GM12873 (cell line): ENCODE data around the gene DHX8.

ENCODE experiments used
- TF ChIP-seq, protein P1 (sequence below): IDR thresholded peaks from 2 replicates; pipeline ENCODE4 v1.5.1; 2012; ENCODE audit warnings: low read depth, mild to moderate bottlenecking, moderate library complexity, low read length, control low read depth; ENCODE audit not compliant: insufficient read depth; ENCODE audit errors: missing control alignments

Gene DHX8

DNA sequence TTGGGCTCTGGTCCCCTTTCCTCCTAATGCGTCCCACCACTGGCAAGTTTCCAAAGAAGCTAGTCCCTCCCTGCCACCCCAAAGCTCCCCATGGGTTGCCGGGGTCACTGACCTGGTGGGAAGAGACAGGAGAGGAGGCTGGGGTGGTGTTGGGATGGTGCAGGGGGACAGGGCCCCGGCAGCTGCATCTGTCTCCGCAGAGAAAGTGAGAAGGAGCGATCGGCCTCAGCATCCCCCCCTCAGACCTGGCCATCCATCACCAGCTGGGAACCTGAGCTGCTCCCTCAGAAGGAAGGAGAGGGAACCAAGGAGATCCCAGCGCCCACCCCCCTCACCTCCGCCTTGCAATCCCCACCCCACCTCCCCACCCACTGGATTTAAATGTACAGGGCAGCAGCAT, 59.1 kb downstream of the DHX8 start:
- TF ChIP-seq, protein P1, sequence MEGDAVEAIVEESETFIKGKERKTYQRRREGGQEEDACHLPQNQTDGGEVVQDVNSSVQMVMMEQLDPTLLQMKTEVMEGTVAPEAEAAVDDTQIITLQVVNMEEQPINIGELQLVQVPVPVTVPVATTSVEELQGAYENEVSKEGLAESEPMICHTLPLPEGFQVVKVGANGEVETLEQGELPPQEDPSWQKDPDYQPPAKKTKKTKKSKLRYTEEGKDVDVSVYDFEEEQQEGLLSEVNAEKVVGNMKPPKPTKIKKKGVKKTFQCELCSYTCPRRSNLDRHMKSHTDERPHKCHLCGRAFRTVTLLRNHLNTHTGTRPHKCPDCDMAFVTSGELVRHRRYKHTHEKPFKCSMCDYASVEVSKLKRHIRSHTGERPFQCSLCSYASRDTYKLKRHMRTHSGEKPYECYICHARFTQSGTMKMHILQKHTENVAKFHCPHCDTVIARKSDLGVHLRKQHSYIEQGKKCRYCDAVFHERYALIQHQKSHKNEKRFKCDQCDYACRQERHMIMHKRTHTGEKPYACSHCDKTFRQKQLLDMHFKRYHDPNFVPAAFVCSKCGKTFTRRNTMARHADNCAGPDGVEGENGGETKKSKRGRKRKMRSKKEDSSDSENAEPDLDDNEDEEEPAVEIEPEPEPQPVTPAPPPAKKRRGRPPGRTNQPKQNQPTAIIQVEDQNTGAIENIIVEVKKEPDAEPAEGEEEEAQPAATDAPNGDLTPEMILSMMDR, result no peak

DNA sequence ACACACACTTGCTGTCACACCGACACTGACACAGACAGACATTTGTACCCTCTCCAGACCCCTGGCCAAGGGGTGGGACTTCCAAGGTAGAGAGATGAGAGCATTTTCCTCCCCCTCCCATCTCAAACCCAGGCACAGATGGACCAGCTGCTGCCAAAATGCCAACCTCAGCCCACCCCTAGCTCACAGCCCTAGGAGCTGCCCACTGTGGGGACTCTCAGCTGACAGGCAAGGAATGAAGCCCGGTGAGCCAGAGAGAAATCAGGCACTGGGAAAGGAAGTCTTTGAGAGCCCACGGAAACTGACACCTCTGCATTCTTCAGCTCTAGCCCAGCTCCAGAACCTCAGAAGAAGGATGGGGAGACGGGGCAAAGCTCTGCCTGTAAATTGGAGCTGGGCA, 59.5 kb downstream of the DHX8 start:
- TF ChIP-seq, protein P1, result no peak

DNA sequence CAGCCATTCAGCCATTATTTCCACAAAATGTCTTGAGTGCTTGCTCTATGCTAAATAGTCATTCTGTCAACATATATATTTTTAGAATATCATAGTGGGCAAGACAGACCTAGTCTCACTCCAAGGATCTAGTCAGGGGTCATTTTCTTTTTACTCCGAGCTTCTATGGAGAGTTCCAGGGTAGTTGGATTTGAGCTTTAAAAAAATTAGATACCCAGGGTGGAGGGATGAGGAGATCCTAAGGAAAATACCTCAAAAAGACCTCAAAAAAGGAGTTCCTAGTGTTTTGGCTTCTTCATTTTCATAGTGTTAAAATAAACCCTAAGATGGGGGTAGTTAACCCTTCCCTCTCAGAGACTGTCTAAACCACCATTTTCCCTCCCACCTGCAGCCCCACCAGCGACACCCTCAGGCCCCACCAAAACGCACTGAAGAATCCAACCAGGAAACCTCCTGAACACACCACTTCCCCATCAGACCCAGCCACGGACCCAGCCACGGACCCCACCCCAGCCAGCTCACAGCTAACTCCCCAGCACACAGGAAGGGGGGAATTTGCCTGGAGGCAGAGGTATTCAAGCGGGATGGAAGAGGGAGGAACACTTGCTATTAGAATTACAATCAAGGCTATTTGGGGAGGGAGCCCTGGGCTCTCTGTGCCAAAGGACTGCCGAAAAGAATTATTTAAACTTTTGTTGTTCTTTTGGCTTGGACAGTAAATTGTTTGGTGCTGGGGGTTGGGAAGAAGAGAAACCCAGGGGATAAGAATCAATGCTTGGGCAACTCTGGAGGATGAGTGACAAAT, 60.2 kb downstream of the DHX8 start:
- TF ChIP-seq, protein P1, result no peak

DNA sequence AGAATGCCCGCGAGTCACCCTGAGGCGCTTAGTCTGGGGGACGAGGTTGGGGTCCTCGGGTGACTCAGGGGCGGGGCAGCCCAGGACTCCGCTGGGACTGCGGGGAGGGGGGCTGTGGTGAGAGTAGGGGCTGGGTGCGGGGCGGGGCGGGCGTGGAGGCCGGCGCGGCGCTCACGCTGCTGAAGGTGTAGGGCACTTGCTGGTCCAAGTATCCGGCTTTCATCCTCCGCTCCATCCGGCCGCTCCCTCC, 61.5 kb downstream of the DHX8 start:
- TF ChIP-seq, protein P1, result no peak

DNA sequence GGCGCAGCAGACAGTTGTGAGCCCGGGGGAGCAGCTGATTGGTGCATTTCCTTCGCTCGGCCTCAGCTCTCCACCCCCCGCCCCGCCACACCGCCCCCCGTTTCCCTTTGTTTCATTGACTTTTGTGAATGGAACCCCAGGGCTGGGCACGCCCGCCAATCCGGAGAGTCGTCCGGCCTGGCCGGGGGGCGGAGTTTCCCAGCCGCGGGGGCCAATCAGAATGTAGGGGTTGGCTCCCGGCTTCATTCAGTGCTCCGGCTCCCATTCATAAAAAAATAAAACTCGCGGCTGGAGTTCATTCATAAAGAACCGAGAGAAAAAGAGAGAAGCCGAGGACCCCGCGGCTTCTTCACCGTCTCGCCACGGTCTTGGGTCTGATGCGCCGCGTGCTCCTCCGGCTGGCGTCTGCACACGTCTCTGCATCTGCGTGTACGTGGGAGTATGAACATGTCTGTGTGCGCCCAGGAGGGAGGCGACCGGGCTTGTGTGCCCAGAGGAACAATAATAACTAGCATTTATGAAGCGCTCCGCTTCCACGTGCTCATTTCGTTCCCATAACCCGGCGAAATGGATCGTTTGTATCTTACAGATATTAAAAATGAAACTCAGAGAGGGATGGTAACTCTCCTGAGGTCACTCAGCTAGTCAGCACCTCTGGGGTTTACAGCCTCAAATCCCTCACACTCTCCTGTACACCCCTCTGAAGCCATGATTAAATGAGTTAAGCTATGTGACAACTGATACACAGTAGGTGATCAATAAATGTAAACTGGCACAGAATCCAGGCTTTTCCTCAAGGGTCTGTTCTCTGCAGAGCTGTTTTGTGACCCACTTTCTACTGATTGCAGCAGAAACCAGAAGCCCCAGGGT, 62.8 kb downstream of the DHX8 start, which contains the start of gene ETV4:
ETV4 (minus strand) TSS at position 22 of the 870 bp plus-strand sequence. CDS start 723 bp downstream, outside the sequence.
- TF ChIP-seq, protein P1, result no peak

DNA sequence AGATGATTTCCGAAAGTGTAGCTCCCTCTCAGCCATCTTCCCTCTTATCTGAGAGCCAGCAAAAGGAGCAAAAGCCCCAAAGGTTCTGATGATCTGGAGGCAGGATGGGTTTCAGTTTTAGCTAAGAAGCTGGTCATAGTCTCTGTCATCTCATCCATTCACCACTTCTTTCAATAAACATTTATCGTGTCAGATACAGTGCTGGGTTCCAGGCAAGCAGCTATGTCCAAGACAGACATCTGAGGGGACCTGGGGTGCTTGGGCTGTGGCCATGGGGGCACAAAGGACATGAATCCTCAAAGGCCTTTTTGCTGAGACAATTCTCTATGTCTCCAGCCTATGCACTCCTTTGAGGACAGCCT, 63.4 kb downstream of the DHX8 start:
- TF ChIP-seq, protein P1, result no peak

DNA sequence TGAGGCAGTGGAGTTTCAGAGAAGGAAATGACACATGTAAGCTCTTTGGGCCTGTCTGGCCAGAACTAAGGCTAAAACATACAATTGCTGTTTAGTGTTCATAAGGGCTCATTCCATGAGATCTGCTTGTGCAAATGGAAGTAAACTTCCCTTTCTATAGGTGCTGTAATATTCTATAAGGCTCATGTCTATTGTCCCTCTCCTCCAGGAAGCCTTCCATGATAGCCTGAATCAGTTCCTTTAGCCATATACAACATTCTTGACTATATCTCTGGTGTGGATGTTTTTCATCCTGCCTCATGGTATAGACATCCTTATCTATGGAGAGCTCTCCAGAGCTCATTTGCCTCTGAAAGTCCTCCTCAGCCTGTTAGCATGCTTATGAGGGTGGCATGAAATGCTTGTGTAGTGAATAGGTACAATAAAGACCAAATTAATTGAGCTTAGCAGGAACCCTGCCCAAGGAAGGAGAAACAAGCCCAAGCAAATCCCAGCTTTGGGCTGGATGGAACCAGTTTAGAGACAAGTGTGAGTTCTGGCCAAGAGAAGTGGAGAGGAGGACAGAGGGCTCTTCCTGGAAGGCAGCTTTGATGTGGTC, 64.0 kb downstream of the DHX8 start:
- TF ChIP-seq, protein P1, result no peak
